GM19468 (cell line): ENCODE results near the gene PRDX6.
A peak's percentile ranks its signal among the peaks of the same experiment; 100 is the strongest.
"Not testable (repeated sequence)": the region's sequence is repeated elsewhere in the genome, so short reads cannot be mapped to it uniquely, and the experiment has no call there.

Experiments used
- ATAC-seq: cut with Tn5 transposase; IDR thresholded peaks from one replicate; pipeline ENCODE4 v1.9.1; 2021; ENCODE audit warnings: mild to moderate bottlenecking, moderate library complexity, moderate number of reproducible peaks; ENCODE audit not compliant: unreplicated experiment; ENCODE audit errors: extremely low read depth

Gene PRDX6

GRCh38 chr1:173464185-173464584 lies 12.9 kb upstream of the PRDX6 start:
- ATAC-seq = not testable (repeated sequence)

GRCh38 chr1:173467426-173467825 lies 9.7 kb upstream of the PRDX6 start:
- ATAC-seq = no peak

GRCh38 chr1:173469656-173470055 lies 7.5 kb upstream of the PRDX6 start:
- no peak for ATAC-seq

- no peak for ATAC-seq
These were observed 6.5 kb upstream of the PRDX6 start for GRCh38 chr1:173470608-173471007.

GRCh38 chr1:173473599-173474011 lies 3.5 kb upstream of the PRDX6 start:
- no peak for ATAC-seq

- no peak for ATAC-seq
These were observed 2.9 kb upstream of the PRDX6 start for GRCh38 chr1:173474097-173474779.

GRCh38 chr1:173474780-173475421 lies 2.2 kb upstream of the PRDX6 start:
- not testable (repeated sequence) for ATAC-seq

GRCh38 chr1:173475564-173476196 lies 1.5 kb upstream of the PRDX6 start:
- ATAC-seq = no peak

- ATAC-seq = no peak
These were observed 904 bp upstream of the PRDX6 start for GRCh38 chr1:173476197-173476664.

- ATAC-seq = peak; percentile 97
These were observed 360 bp upstream of the PRDX6 start for GRCh38 chr1:173476665-173477285.

GRCh38 chr1:173478094-173478674 lies 1.0 kb downstream of the PRDX6 start:
- no peak for ATAC-seq

GRCh38 chr1:173479649-173480048 lies 2.5 kb downstream of the PRDX6 start:
- no peak for ATAC-seq

- no peak for ATAC-seq
These were observed 4.1 kb downstream of the PRDX6 start for GRCh38 chr1:173481195-173481772.

- ATAC-seq = no peak
These were observed 5.5 kb downstream of the PRDX6 start for GRCh38 chr1:173482683-173483082.

- ATAC-seq = no peak
These were observed 7.1 kb downstream of the PRDX6 start for GRCh38 chr1:173484276-173484675.

- ATAC-seq = no peak
These were observed 8.3 kb downstream of the PRDX6 start for GRCh38 chr1:173485401-173485800.

GRCh38 chr1:173488001-173488400 lies 10.9 kb downstream of the PRDX6 start:
- no peak for ATAC-seq

GRCh38 chr1:173489149-173489600 lies 12.0 kb downstream of the PRDX6 start:
- ATAC-seq = no peak

GRCh38 chr1:173489929-173490328 lies 12.8 kb downstream of the PRDX6 start:
- ATAC-seq = no peak

GRCh38 chr1:173491508-173491907 lies 14.4 kb downstream of the PRDX6 start:
- ATAC-seq = no peak
